Renal cortex interstitium (tissue), 11 donors: ENCODE results near the gene SVOP. TPM values are rescaled to one million over a fixed set of nuclear protein-coding genes. Genes with fewer than 3 reads are reported as not detected.

ENCODE experiments used
- DNase-seq, 11 donors: peaks; one replicate each; pipeline ENCODE4 v3.0.0-alpha.2; 2013; ENCODE audit warnings: low read depth in 9 of 11, low spot score in 4 of 11; ENCODE audit errors: extremely low read depth in 1 of 11
- polyA plus RNA-seq, 3 donors: library from polyadenylated mRNA; unstranded; fragments of 120-200 nt; gene quantifications; one replicate each; pipeline ENCODE4 v1.2.1, GENCODE V29; 2013; ENCODE audit not compliant: insufficient read length in 3 of 3

Gene SVOP
- polyA plus RNA-seq, 3 donors: 0.09 to 0.11 (median 0.10) TPM

GRCh38 chr12:108983227-108983626 lies 37.6 kb downstream of the SVOP start:
- no peak for DNase-seq

DNA sequence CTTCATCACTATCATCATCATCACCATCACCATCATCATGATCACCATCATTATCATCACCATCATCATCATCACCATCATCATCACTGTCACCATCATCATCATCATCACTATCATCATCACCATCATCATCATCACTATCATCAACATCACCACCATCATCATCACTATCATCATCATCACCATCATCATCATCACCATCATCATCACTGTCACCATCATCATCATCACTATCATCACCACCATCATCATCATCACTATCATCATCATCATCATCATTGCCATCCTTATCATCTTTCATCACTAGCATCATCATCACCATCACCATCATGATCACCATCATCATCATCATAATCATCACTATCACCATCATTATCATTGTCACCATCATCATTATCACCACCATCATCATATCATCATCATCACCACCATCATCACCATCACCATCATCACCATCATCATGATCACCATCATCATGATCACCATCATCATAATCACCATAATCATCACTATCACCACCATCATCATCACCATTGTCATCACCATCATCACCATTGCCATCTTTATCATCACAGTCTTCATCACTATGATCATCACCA lies 38.1 kb downstream of the SVOP start:
- no peak for DNase-seq

DNA sequence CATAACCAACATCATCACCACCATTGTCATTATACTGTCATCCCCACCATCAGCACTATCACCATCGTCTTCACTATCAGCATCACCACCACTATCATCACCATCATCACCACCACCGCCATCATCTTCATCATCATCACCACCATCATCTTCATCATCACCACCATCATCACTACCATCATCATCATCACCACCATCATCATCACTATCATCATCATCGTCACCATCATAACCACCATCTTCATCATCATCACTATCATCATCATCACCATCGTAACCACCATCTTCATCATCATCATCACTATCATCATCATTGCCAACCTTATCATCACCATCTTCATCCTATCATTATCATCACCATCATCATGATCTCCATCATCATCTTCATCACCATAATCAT lies 39.0 kb downstream of the SVOP start:
- DNase-seq: no peak

DNA sequence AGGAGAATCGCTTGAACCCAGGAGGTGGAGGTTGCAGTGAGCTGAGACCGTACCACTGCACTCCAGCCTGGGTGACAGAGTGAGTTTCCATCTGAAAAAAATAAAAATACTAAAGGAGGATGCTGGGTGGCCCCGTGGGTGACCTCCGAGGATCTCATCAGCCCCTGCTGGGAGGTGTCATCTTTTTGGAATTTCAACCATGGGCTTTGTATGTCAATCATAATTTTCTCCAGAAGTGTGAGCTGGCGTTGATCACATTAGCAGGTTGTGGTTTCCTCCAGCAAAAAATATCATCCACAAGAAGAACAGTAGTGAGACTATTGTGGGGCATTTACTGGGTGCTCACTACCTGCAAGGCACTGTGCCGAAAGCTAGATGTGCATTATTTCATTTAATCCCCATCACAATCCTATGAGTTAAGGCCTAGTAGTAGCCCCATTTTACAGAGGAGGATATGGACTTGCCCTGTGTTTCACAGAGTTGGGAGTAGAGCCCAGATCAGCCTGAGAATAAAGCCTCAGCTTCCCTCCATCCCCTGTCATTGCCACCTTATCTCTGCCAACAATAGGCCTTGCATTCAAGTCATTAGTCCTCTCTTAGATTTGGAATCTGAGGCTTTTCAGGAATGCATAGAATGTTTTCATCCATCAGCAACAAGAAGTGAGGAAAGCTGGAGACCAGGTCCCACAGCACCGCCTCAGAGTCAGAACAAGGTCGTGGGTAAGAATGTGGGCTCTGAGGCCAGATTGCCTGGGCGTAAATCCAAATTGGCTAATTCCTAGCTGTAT lies 39.8 kb downstream of the SVOP start:
- DNase-seq: no peak

DNA sequence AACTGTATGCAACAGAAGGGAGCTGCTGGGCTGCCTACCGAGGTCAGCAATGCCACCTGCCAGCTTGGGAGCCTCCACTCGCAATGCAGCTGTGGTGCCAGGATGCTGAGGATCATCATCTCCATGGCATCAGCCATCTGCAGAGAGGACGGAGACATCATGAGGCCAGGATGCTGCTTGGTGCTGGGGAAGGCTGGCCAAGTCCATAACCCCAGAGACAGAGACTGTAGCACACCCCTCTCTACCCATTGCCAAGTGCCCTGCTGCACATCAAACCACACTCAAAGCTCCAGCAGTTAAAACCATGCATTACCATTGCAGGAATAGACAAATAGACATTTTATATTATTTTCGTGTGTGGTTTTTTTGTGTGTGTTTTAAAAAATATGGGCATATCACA lies 43.5 kb downstream of the SVOP start:
- no peak for DNase-seq

DNA sequence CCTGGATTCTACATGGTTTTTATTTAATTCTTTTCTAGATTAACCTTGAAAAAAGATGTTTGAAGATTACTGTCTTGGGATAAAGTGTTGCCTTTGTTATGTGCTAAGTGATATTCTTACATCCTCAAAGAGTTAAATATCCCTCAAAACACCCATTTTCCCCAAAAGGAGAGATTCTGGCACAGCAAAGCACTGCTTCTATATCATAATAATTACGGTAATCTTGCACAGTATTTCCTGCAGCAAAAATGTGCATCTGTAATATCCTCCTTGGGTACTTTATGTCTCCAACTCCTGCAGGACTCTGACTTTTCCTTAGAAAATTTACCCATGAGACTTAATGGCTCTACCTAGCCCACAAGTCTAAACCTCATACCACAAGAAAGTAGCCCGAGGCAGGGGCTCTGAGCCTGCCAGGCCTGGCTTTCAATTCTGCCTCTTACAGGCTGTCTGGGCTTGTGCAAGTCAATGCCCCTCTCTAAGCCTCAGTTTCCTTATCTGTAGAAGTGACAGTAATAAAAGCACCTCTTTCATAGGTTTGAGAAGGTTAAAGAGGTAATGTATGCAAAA lies 45.8 kb downstream of the SVOP start:
- no peak for DNase-seq

DNA sequence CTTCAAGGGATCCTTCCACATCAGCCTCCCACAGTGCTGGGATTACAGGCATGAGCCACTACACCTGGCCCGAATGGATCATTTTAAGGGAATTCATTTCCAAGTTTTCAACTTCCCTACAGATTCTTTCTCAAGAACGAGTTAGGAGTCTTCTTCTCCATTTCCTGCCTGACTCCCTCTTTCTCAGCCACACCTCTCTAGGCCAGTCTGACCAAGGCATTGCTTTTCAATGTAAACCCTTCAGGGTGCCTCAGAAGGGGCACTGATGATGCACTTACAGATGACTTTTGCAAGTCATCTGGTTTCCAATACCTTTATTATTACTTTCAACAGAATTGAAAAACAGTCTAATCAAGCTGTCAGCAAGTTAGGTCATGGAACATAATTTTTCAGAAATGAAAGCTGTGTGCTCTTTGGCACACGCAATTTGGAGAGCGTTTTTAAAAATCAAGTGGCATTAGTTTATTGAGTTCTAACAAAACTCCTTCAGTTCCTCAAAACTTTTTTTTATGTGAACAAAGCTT lies 47.2 kb downstream of the SVOP start:
- no peak for DNase-seq

- peak in 1 of 11 donors; percentile 9 for DNase-seq
These were observed 48.5 kb downstream of the SVOP start for GRCh38 chr12:108972358-108972757.

DNA sequence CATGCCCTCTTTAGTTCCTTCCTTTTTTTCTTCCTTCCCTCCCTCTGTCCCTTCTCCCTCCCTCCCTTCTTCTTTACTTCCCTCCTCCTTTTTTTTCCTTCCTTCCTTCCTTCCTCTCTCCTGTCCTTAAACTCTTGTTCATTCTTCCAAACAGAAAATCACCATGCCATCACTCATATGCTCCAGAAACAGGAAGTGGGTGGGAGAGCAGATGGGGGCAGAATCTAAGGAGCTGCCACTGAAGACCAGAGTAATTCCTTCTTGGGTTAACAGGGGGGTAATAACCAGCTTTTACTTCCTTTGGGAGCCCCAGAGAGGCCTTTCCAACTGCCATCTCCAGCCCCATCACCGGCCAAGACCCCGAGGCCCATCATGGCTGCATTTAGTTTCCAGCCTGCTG lies 51.2 kb downstream of the SVOP start:
- no peak for DNase-seq

- DNase-seq: no peak
These were observed 52.9 kb downstream of the SVOP start for GRCh38 chr12:108967869-108968540.

DNA sequence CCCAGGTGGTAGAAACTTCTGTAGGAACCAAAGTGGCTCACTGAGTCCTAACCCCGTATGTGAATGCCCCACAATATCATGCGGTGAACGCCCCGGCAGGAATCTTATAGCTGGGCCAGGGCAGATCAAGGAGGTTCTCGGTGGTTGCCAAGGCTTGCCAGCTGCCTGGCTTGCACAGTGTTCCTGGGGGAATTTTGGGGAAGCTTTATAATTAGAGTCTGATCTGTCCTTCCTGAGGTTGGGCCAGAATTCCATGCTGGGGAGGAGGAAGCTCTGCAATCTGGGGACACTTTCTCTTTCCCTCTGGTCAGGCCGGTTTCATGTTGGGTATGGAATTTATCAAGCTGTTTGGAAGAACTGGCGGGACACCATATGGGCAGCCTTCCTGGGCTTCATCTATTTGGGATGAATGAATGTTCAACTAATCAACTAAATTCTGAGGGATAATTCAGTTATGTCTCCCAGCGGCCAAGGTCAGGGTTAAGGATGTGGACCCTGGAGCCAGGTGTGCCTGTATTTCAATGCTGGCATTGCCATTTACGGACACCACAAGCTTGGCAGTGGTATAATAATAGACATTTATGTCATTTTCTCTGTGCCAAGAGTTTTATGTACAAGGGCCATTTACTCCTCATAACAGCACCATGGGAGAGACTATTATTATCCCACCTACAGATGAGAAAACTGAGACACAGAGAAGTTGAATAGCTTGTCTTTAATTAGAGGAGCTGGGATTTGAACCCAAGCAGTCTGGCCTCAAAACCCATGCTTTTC lies 54.3 kb downstream of the SVOP start:
- DNase-seq: no peak

DNA sequence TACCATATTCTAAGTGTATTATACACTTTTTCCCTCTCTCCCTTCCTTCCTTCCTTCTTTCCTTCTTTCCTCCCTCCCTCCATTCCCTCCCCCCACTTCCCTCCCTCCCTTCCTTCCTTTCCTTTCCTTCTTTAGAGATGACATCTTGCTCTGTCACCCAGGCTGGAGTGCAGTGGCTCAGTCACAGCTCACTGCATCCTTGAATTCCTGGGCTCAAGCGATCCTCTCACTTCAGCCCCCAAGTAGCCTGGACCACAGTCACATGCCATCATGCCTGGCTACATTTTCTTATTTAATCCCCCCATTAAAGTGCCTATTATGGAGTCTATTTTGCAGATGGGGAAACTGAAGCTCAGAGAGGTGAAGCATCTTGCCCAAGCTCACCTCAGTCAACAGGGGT lies 55.0 kb downstream of the SVOP start:
- DNase-seq: no peak

DNA sequence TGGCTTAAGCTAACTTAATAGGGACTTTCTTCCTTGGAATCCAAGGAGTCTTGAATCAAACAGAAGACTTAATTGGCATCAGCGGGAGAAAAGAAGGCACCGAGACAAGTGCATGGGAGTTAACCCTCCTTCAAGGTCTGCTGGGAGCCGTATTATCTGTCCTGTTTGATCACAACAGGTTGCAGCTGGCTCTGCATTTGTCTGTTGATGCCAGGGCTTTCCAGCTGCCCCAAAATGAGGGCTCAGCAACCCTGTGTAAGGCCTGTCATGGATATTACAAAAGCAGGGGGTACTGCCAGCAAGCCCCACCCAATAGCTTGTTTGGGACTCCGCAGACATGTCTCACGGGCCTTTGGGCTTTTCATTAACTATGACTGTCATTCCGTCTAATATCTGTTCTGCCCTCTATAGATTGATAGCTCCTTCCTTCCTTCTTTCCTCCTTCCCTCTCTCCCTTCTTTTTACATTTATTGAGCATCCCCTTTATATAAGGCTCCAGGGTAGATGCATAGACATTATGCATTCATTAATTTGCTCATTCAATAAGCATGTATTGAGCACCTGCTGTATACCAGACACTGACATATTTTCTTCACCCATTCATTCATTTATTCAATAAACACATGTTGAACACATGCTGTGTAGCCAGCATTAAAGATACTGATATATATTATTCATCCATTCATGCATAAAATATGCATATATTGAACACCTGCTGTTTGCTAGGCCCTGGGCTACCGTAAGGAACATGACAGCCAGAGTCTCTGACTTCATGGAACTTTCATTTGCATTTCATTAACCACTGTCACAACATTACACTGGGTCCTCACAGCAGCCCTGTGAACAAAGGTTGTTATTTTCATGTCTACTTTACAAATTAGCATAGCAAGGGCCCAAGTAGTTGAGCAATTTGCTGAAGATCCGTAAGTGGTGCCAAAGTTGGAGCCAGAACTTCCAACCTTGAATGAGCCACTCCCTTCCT lies 56.2 kb downstream of the SVOP start:
- DNase-seq: peak in 1 of 11 donors; percentile 4

GRCh38 chr12:108962256-108962655 lies 58.6 kb downstream of the SVOP start:
- DNase-seq: no peak

DNA sequence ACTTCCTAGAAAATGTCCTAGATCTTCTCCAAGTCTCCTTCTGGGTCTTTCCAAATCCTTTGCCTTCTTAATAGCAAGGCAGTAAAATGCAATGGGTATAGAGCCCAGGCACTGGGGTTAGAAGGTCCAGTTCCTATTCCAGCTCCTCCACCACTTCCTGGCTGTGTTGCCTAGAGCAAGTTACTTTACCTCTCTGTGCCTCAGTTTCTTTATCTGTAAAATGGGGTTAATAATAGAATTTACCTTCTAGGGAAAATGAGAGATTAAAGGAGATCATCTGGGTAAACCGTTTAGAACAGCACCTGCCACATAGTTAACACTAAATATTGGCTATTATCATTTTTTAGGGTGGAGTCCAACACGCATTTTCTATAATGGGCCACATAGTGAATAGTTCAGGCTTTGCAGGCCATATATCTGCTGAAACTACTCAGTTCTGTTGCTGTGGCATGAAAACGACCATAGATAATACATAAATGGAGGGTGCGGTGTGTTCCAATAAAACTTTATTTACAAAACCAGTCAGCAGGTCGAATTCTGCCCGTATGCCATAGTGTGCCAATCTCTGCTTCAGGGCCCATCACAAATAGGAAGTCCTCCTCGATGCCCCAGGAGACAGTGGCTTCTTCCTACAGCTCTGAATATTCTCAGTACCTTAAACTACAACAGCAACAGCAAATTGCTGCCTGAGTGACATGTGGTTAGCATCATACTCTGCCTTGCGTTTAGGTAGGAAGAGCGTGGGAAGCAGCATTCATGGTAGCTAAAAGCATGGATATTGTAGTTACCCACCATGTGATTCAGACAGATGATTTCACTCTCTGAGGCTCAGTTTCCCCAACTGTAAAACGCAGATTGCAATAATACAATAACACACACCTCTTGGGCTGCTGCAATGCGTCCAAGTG lies 60.9 kb downstream of the SVOP start:
- no peak for DNase-seq

- DNase-seq: peak; percentile 60 to 94 (median 84)
These were observed 65.5 kb downstream of the SVOP start for GRCh38 chr12:108955225-108955835.
